Bronchial epithelial cell (primary cell): ENCODE results near the gene HSD17B14. TPM values are rescaled to one million over a fixed set of nuclear protein-coding genes. Genes with fewer than 3 reads are reported as not detected.

ENCODE experiments used
- total RNA-seq: library from RNA; depleted of rRNA; stranded (reverse); fragments of >200 nt; gene quantifications from 2 replicates; pipeline ENCODE4 v1.2.1, GENCODE V29; 2014

HSD17B14 gene
- total RNA-seq, 1 donor from 2014 or later = 1.3 TPM

Other genes starting within 250 kb of the HSD17B14 start
- gene SPACA4, start 229.7 kb downstream of the HSD17B14 start, total RNA-seq = under 0.01 and 0.64 TPM in 2 replicates
- 21.9 and 62.3 TPM in 2 replicates for gene FAM83E, start 221.4 kb downstream of the HSD17B14 start, total RNA-seq
- 3,143 and 4,233 TPM in 2 replicates for gene RPL18, start 217.3 kb downstream of the HSD17B14 start, total RNA-seq
- gene SPHK2, start 217.0 kb downstream of the HSD17B14 start, total RNA-seq = 3.3 and 3.4 TPM in 2 replicates
- 6.6 and 8.7 TPM in 2 replicates for gene DBP, start 199.1 kb downstream of the HSD17B14 start, total RNA-seq
- gene CA11, start 190.3 kb downstream of the HSD17B14 start, total RNA-seq = 2.4 and 4.4 TPM in 2 replicates
- not detected in 2 replicates for gene NTN5, start 163.5 kb downstream of the HSD17B14 start, total RNA-seq
- gene FUT2, start 140.5 kb downstream of the HSD17B14 start, total RNA-seq = 7.9 and 39.4 TPM in 2 replicates
- 0.13 and 0.26 TPM in 2 replicates for gene MAMSTR, start 116.8 kb downstream of the HSD17B14 start, total RNA-seq
- 2.4 and 2.9 TPM in 2 replicates for gene RASIP1, start 95.9 kb downstream of the HSD17B14 start, total RNA-seq
- gene IZUMO1, start 89.6 kb downstream of the HSD17B14 start, total RNA-seq = 0.26 and 2.3 TPM in 2 replicates
- 12.1 and 16.9 TPM in 2 replicates for gene FUT1, start 83.8 kb downstream of the HSD17B14 start, total RNA-seq
- gene FGF21, start 81.0 kb downstream of the HSD17B14 start, total RNA-seq = not detected in 2 replicates
- gene BCAT2, start 25.5 kb downstream of the HSD17B14 start, total RNA-seq = 14.0 and 21.3 TPM in 2 replicates
- gene PLEKHA4, start 32.1 kb upstream of the HSD17B14 start, total RNA-seq = 0.79 and 2.2 TPM in 2 replicates
- 118 and 168 TPM in 2 replicates for gene PPP1R15A, start 35.9 kb upstream of the HSD17B14 start, total RNA-seq
- gene TULP2, start 62.3 kb upstream of the HSD17B14 start, total RNA-seq = not detected in 2 replicates
- gene NUCB1, start 63.8 kb upstream of the HSD17B14 start, total RNA-seq = 88.2 and 91.7 TPM in 2 replicates
- gene DHDH, start 97.2 kb upstream of the HSD17B14 start, total RNA-seq = 9.2 and 10.8 TPM in 2 replicates
- gene BAX, start 118.4 kb upstream of the HSD17B14 start, total RNA-seq = 64.8 and 68.2 TPM in 2 replicates
- gene FTL, start 128.8 kb upstream of the HSD17B14 start, total RNA-seq = 787 and 1,701 TPM in 2 replicates
- gene GYS1, start 156.8 kb upstream of the HSD17B14 start, total RNA-seq = 25.5 and 28.9 TPM in 2 replicates
- 154 and 267 TPM in 2 replicates for gene RUVBL2, start 157.4 kb upstream of the HSD17B14 start, total RNA-seq
- 0.38 TPM in 1 of 2 replicates, not detected in the other for gene LHB, start 180.6 kb upstream of the HSD17B14 start, total RNA-seq
- gene CGB3, start 187.8 kb upstream of the HSD17B14 start, total RNA-seq = not detected in 2 replicates
- gene CGB2, start 195.4 kb upstream of the HSD17B14 start, total RNA-seq = not detected in 2 replicates
- not detected in 2 replicates for gene CGB1, start 200.4 kb upstream of the HSD17B14 start, total RNA-seq
- gene CGB5, start 207.4 kb upstream of the HSD17B14 start, total RNA-seq = 0.26 and 0.64 TPM in 2 replicates
- gene CGB8, start 212.6 kb upstream of the HSD17B14 start, total RNA-seq = 0.26 TPM in 1 of 2 replicates, not detected in the other
- 1.1 and 1.2 TPM in 2 replicates for gene CGB7, start 221.3 kb upstream of the HSD17B14 start, total RNA-seq
- 3.2 and 9.9 TPM in 2 replicates for gene NTF4, start 228.3 kb upstream of the HSD17B14 start, total RNA-seq
- not detected in 2 replicates for gene KCNA7, start 236.2 kb upstream of the HSD17B14 start, total RNA-seq
- gene SNRNP70, start 249.0 kb upstream of the HSD17B14 start, total RNA-seq = 74.5 and 126 TPM in 2 replicates